ENCODE data around the gene GRID2. TPM values are rescaled to one million over a fixed set of nuclear protein-coding genes. Genes with fewer than 3 reads are reported as not detected.

Gene GRID2
- total RNA-seq, 2 donors from 2014 or later: 0.28 TPM; not detected in 1

DNA sequence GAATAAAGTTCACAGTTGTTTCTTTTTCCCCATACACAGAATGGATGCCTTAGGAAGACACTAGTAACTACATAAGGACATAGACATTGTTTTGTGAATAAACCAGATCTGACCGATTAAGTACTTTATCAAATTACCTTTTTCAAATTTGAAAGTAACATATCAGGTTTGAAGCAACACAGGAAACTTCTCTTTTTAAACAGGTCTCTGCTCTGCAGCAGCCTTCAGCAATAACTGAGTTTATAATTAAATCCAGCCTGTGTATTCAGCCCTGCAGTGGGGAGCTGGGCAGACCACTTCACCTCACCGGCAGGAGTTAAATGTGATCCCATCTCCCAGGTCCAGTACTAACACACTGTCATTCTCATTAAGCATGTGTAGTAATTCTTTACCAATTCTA is 1456.5 kb downstream of the GRID2 start:
- TF ChIP-seq, protein P1, sequence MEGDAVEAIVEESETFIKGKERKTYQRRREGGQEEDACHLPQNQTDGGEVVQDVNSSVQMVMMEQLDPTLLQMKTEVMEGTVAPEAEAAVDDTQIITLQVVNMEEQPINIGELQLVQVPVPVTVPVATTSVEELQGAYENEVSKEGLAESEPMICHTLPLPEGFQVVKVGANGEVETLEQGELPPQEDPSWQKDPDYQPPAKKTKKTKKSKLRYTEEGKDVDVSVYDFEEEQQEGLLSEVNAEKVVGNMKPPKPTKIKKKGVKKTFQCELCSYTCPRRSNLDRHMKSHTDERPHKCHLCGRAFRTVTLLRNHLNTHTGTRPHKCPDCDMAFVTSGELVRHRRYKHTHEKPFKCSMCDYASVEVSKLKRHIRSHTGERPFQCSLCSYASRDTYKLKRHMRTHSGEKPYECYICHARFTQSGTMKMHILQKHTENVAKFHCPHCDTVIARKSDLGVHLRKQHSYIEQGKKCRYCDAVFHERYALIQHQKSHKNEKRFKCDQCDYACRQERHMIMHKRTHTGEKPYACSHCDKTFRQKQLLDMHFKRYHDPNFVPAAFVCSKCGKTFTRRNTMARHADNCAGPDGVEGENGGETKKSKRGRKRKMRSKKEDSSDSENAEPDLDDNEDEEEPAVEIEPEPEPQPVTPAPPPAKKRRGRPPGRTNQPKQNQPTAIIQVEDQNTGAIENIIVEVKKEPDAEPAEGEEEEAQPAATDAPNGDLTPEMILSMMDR (IDR thresholded peaks at IDR 0.05): no peak
- Histone ChIP-seq H3K9me3 (no peaks in the 10 kb centered on the region), H3K4me3 (no peak overlapping the region), H3K27me3 (replicated peaks; ENCODE audit: insufficient read depth) (no peaks in the 10 kb centered on the region), H3K4me1 (ENCODE audit: control insufficient read depth in 1 of 2, low read depth in 2 of 2) (no peaks in the 10 kb centered on the region), H3K27ac (no peak overlapping the region), H3K36me3 (no peaks in the 10 kb centered on the region)
- DNase-seq (ENCODE audit: low spot score) (no peak), ATAC-seq (ENCODE audit: insufficient number of reproducible peaks, low FRiP score, low read depth) (no peak)

DNA sequence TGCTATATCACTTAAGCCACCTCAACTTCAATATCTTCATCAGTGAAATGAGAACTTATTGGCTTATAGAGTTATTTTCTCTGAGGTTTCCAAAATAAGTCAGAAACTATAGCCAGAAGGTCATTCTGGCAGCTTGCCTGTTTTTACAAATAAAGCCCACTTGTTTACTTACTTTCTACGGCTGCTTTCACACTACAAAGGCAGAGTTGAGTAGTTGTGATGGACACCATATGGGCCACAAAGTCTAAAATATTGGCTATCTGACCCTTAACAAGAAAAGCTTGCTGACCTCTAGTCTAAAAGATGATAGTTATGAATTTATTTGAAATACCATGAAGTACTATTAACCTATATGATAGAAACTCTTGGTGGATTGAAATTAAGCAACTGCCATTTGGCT is 1457.5 kb downstream of the GRID2 start:
- DNase-seq (ENCODE audit: low spot score): no peak
- H3K4me3 ChIP-seq: no peak overlapping the region
- H3K27ac ChIP-seq: no peak overlapping the region
- no peaks in the 10 kb centered on the region for H3K4me1 ChIP-seq (ENCODE audit: control insufficient read depth in 1 of 2, low read depth in 2 of 2)
- ATAC-seq (ENCODE audit: insufficient number of reproducible peaks, low FRiP score, low read depth): no peak
- H3K27me3 ChIP-seq (replicated peaks; ENCODE audit: insufficient read depth): no peaks in the 10 kb centered on the region
- TF ChIP-seq, protein P1 (IDR thresholded peaks at IDR 0.05): no peak
- H3K9me3 ChIP-seq: no peaks in the 10 kb centered on the region
- no peaks in the 10 kb centered on the region for H3K36me3 ChIP-seq

DNA sequence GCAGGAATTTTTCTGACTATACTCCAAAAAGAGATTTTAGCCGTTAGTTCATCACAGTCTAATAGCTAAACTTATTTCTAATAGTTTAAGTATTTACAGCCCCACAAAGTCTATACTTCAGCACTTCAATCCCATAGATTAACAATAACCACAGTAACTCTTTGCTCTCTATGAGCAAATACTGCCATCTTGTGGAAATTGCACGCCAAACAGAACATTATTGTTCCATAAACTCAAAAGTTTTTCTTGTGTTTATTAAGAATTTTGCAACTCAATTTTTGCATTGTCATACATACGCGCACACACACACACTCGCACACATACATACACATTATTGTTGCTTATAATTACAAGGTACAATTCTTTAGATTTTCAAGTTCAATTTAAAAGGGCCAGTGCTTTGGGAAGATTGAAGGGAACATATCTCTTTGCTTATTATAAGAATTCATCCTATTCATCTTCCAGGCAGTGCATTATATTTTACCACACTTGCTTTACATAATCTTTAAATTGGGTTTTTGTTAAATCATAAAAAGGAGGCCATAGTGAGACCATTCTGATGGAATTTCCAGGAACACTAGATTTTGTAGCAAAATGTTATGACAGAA is 1461.0 kb downstream of the GRID2 start:
- no peaks in the 10 kb centered on the region for H3K36me3 ChIP-seq
- H3K27me3 ChIP-seq (replicated peaks; ENCODE audit: insufficient read depth): no peaks in the 10 kb centered on the region
- no peak for DNase-seq (ENCODE audit: low spot score)
- no peaks in the 10 kb centered on the region for H3K9me3 ChIP-seq
- no peaks in the 10 kb centered on the region for H3K4me1 ChIP-seq (ENCODE audit: control insufficient read depth in 1 of 2, low read depth in 2 of 2)
- H3K4me3 ChIP-seq: no peak overlapping the region
- H3K27ac ChIP-seq: no peak overlapping the region
- peak; percentile 84 for ATAC-seq (ENCODE audit: insufficient number of reproducible peaks, low FRiP score, low read depth)
- TF ChIP-seq, protein P1 (IDR thresholded peaks at IDR 0.05): peak; percentile 69

DNA sequence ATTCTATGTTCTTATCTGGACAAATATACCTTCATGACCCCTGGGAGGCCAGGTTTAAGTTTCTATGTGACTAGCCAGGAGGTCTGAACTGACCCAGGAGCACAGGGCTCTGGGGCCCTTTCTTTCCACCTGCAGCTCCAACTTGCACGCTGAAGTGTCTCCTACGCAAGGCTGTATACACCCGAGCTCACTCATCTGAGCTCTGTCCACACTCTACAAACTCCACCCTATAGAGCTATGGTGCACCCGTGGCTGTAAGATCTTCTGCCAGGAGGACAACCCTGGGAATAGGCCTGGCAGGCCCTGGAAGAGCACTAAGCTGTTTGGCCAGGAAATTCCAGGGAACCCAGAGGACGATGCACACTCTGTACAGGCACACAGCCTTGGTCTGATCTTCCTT is 1464.2 kb downstream of the GRID2 start:
- ATAC-seq (ENCODE audit: insufficient number of reproducible peaks, low FRiP score, low read depth): no peak

DNA sequence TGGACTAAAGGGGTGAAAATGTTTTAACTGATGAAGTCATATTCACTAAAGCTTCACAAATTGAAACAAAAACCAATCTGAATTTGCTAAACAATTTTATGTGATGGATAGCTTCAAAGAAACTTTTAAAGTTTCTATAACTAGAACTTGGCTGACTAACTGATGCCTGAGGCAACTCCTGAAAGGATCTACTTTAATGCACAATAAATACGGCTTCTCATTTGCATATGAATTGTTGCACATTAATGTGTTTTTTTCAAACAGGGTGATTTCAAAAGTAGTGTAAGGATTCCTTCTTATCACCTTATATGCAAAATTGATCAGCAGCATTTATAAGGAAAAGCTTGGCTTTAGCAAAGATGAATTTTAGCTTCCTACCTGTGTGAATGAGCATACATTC is 1466.4 kb downstream of the GRID2 start:
- Histone ChIP-seq H3K4me1 (ENCODE audit: control insufficient read depth in 1 of 2, low read depth in 2 of 2) (no peaks in the 10 kb centered on the region), H3K9me3 (no peaks in the 10 kb centered on the region), H3K36me3 (no peaks in the 10 kb centered on the region)

More for the DNA sequence above, 1464.2 kb downstream of the GRID2 start:
- no peaks in the 10 kb centered on the region for H3K9me3 ChIP-seq
- no peaks in the 10 kb centered on the region for H3K27me3 ChIP-seq (replicated peaks; ENCODE audit: insufficient read depth)
- DNase-seq (ENCODE audit: low spot score): no peak
- H3K36me3 ChIP-seq: no peaks in the 10 kb centered on the region
- no peak overlapping the region for H3K4me3 ChIP-seq
- TF ChIP-seq, protein P1 (IDR thresholded peaks at IDR 0.05): no peak
- H3K27ac ChIP-seq: no peak overlapping the region
- no peaks in the 10 kb centered on the region for H3K4me1 ChIP-seq (ENCODE audit: control insufficient read depth in 1 of 2, low read depth in 2 of 2)

More for the DNA sequence above, 1466.4 kb downstream of the GRID2 start:
- ATAC-seq (ENCODE audit: insufficient number of reproducible peaks, low FRiP score, low read depth) (no peak), DNase-seq (ENCODE audit: low spot score) (no peak)
- H3K4me3 ChIP-seq: no peak overlapping the region
- no peak overlapping the region for H3K27ac ChIP-seq
- no peaks in the 10 kb centered on the region for H3K27me3 ChIP-seq (replicated peaks; ENCODE audit: insufficient read depth)
- TF ChIP-seq, protein P1 (IDR thresholded peaks at IDR 0.05): no peak

All from thoracic aorta (tissue), 2 donors.